ENCODE results near the gene CACUL1. TPM values are rescaled to one million over a fixed set of nuclear protein-coding genes. Genes with fewer than 3 reads are reported as not detected.
"Not testable (repeated sequence)": the region's sequence is repeated elsewhere in the genome, so short reads cannot be mapped to it uniquely, and the experiment has no call there.

Gene CACUL1
- total and polyA plus RNA-seq, 2 of the 13 experiments (the other 11 are each of a cell fraction or from before 2014, with no cell fraction given), result 14.2 to 31.0 TPM

DNA sequence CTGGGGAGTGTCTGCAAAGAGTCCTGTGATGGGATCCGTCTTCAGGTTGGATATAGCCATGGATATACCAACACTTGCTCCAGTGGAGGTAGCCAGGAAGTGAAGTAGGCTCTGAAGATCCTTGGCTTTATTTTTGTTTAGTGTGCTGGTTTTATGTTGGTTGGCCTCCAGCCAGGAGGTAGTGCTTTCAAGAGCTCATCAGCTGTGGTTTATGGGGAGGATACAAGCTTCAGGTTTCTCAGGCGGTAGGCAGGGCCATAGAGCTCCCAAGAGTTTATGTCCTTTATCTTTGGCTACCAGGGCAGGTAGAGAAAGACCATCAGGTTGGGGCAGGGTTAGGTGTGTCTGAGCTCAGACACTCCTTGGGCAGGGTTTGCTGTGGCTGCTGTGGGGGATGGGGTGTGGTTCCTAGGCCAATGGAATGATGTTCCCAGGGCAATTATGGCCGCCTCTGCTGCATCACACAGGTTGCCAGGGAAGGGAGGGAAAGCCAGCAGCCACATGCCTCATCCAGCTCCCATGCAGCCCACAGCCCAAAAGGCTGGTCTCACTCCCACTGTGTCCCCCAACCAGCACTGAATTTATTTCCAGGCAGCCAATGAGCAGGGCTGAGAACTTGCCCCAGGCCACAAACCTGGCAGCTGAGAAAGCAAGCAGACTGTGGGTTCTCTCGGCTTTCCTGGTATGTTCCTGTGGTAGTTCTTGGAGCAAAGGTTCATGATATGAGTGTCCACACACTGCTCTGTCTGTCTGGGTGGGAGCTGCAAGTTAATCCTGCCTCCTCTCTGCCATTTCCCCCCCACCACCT lies 92.3 kb downstream of the CACUL1 start:
- no peak overlapping the region for H3K9ac ChIP-seq (ENCODE audit: insufficient read depth, low read depth, low read length)
- no peak overlapping the region for H3K4me3 ChIP-seq (replicated peaks in 1 of 3; ENCODE audit: insufficient read depth in 1 of 3, low read depth in 2 of 3, low read length in 3 of 3)
- in situ Hi-C loops (cut with HindIII; ENCODE audit: extremely low pct_ligation_motif_present, low pct_unique_long_range_greater_than_20kb) (no loop called here), intact Hi-C loops (cut with micrococcal nuclease; ENCODE audit: unreplicated experiment) (no loop called here)
- no peaks in the 10 kb centered on the region for H3K36me3 ChIP-seq (replicated peaks in 1 of 2; ENCODE audit: control insufficient read depth in 1 of 2, insufficient read depth in 2 of 2, low read length in 2 of 2)
- no peak overlapping the region for H3K4me2 ChIP-seq (ENCODE audit: low read depth, low read length)
- H3K79me2 ChIP-seq (ENCODE audit: insufficient read depth, low read length), result no peaks in the 10 kb centered on the region
- no peak for ATAC-seq
- no peak for DNase-seq (ENCODE audit: low spot score)
- H2AFZ ChIP-seq (ENCODE audit: low read length), result no peak overlapping the region
- CTCF ChIA-PET (ENCODE audit: low intra/inter-chr PET ratio, low total read pairs), result no interaction called here
- no peaks in the 10 kb centered on the region for H3K9me3 ChIP-seq (ENCODE audit: low read length)
- H3K27me3 ChIP-seq (ENCODE audit: control insufficient read depth in 1 of 2, insufficient read depth in 2 of 2, low read length in 2 of 2), result no peaks in the 10 kb centered on the region; a peak in 3 of 5 replicates
- H3K27ac ChIP-seq (ENCODE audit: extremely low read length, insufficient read depth, low read length), result no peak overlapping the region
- TF ChIP-seq, protein P1, sequence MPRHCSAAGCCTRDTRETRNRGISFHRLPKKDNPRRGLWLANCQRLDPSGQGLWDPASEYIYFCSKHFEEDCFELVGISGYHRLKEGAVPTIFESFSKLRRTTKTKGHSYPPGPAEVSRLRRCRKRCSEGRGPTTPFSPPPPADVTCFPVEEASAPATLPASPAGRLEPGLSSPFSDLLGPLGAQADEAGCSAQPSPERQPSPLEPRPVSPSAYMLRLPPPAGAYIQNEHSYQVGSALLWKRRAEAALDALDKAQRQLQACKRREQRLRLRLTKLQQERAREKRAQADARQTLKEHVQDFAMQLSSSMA (CRISPR knock-in tag; IDR thresholded peaks at IDR 0.05), result no peak
- no peak for FAIRE-seq
- H3K4me1 ChIP-seq (ENCODE audit: insufficient read depth, low read length), result peaks cover 7% of the 10 kb centered on the region
- H4K20me1 ChIP-seq (ENCODE audit: insufficient read depth, low read length), result no peaks in the 10 kb centered on the region
- 18% methylated on average over 2 of the region's 4 CpGs for whole genome bisulfite sequencing (ENCODE audit: low lambda C conversion rate)
- POLR2A ChIA-PET, result no interaction called here
- BruUV-seq (replicated peaks), result no TSS peak

DNA sequence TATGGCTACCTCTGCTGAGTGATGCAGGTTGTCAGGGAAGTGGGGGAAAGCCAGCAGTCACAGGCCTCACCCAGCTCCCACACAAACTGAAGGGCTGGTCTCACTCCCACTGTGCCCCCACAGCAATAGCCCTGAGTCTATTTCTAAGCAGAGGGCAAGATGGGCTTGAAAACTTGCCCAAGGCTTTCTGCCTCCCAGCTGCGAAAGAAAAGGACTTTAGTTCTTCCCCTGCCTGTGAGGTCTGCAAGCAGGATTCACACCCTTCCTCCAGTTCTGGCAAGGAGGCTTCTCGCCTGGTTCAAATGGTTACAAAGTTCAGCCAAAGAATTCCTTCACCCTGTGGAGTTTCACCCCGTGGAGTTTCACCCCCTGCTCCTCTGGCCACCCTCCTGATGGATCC lies 96.0 kb downstream of the CACUL1 start:
- DNase-seq (ENCODE audit: low spot score), result no peak

DNA sequence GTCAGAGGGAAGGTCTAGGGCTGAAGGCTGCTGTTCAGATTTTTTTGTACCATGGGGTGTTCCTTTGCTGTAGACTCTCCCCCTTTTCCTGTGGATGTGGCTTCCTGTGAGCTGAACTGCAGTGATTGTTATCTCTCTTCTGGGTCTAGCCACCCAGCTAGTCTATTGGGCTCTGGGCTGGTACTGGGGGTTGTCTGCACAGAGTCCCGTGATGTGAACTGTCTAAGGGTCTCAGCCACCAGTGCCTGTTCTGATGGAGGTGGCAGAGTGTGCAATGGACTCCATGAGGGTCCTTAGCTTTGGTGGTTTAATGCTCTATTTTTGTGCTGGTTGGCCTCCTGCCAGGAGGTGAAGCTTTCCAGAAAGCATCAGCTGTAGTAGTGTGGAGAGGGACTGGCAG lies 96.6 kb downstream of the CACUL1 start:
- ATAC-seq; H3K4me3 ChIP-seq (replicated peaks in 1 of 3; ENCODE audit: insufficient read depth in 1 of 3, low read depth in 2 of 3, low read length in 3 of 3); H2AFZ ChIP-seq (ENCODE audit: low read length); H3K9ac ChIP-seq (ENCODE audit: insufficient read depth, low read depth, low read length); H3K27me3 ChIP-seq (ENCODE audit: control insufficient read depth in 1 of 2, insufficient read depth in 2 of 2, low read length in 2 of 2); H3K4me2 ChIP-seq (ENCODE audit: low read depth, low read length); POLR2A ChIA-PET; intact Hi-C loops (cut with micrococcal nuclease; ENCODE audit: unreplicated experiment); H3K27ac ChIP-seq (ENCODE audit: extremely low read length, insufficient read depth, low read length); DNase-seq (ENCODE audit: low spot score); CTCF ChIA-PET (ENCODE audit: low intra/inter-chr PET ratio, low total read pairs); H3K4me1 ChIP-seq (ENCODE audit: insufficient read depth, low read length); H3K79me2 ChIP-seq (ENCODE audit: insufficient read depth, low read length); FAIRE-seq; H4K20me1 ChIP-seq (ENCODE audit: insufficient read depth, low read length); H3K9me3 ChIP-seq (ENCODE audit: low read length); H3K36me3 ChIP-seq (replicated peaks in 1 of 2; ENCODE audit: control insufficient read depth in 1 of 2, insufficient read depth in 2 of 2, low read length in 2 of 2); in situ Hi-C loops (cut with HindIII; ENCODE audit: extremely low pct_ligation_motif_present, low pct_unique_long_range_greater_than_20kb); BruUV-seq (replicated peaks): not testable (repeated sequence)
- no CpG with 5 or more reads among the region's 1 CpG for WGBS (ENCODE audit: low lambda C conversion rate)

More for the DNA sequence above, 96.0 kb downstream of the CACUL1 start:
- POLR2A ChIA-PET, result no interaction called here
- ATAC-seq, result no peak
- no peak overlapping the region for H3K4me3 ChIP-seq (replicated peaks in 1 of 3; ENCODE audit: insufficient read depth in 1 of 3, low read depth in 2 of 3, low read length in 3 of 3)
- FAIRE-seq, result no peak
- WGBS (ENCODE audit: low lambda C conversion rate), result 13% methylated on average over 3 of the region's 3 CpGs
- H3K9me3 ChIP-seq (ENCODE audit: low read length), result no peaks in the 10 kb centered on the region
- H3K79me2 ChIP-seq (ENCODE audit: insufficient read depth, low read length), result no peaks in the 10 kb centered on the region
- in situ Hi-C loops (cut with HindIII; ENCODE audit: extremely low pct_ligation_motif_present, low pct_unique_long_range_greater_than_20kb) (no loop called here), intact Hi-C loops (cut with micrococcal nuclease; ENCODE audit: unreplicated experiment) (no loop called here)
- no peaks in the 10 kb centered on the region for H3K36me3 ChIP-seq (replicated peaks in 1 of 2; ENCODE audit: control insufficient read depth in 1 of 2, insufficient read depth in 2 of 2, low read length in 2 of 2)
- no TSS peak for BruUV-seq (replicated peaks)
- H3K4me2 ChIP-seq (ENCODE audit: low read depth, low read length), result no peak overlapping the region
- H4K20me1 ChIP-seq (ENCODE audit: insufficient read depth, low read length), result no peaks in the 10 kb centered on the region
- CTCF ChIA-PET (ENCODE audit: low intra/inter-chr PET ratio, low total read pairs), result no interaction called here
- H3K4me1 ChIP-seq (ENCODE audit: insufficient read depth, low read length), result no peaks in the 10 kb centered on the region
- no peak overlapping the region for H2AFZ ChIP-seq (ENCODE audit: low read length)
- H3K27ac ChIP-seq (ENCODE audit: extremely low read length, insufficient read depth, low read length), result no peak overlapping the region
- H3K9ac ChIP-seq (ENCODE audit: insufficient read depth, low read depth, low read length), result no peak overlapping the region
- no peaks in the 10 kb centered on the region; a peak in 3 of 5 replicates for H3K27me3 ChIP-seq (ENCODE audit: control insufficient read depth in 1 of 2, insufficient read depth in 2 of 2, low read length in 2 of 2)
- no peak for TF ChIP-seq HMG20B (CRISPR knock-in tag; conservative IDR thresholded peaks at IDR 0.05)

DNA sequence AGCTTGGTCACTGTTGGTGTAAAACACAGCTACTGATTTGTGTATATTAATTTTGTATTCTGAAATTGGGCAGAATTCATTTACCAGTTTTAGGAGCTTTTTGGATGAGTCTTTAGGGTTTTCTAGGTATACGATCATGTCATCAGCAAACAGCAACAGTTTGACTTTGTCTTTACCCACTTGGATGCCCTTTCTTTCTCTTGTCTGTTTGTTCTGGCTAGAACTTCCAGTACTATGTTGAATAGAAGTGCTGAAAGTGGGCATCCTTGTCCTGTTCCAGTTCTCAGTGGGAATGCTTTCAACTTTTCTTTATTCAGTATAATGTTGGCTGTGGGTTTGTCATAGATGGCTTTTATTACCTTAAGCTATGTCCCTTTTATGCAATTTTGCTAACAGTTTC lies 109.5 kb downstream of the CACUL1 start:
- H3K9me3 ChIP-seq (ENCODE audit: low read length); H4K20me1 ChIP-seq (ENCODE audit: insufficient read depth, low read length); intact Hi-C loops (cut with micrococcal nuclease; ENCODE audit: unreplicated experiment); H3K27ac ChIP-seq (ENCODE audit: extremely low read length, insufficient read depth, low read length); H2AFZ ChIP-seq (ENCODE audit: low read length); H3K9ac ChIP-seq (ENCODE audit: insufficient read depth, low read depth, low read length); H3K79me2 ChIP-seq (ENCODE audit: insufficient read depth, low read length); H3K4me3 ChIP-seq (replicated peaks in 1 of 3; ENCODE audit: insufficient read depth in 1 of 3, low read depth in 2 of 3, low read length in 3 of 3); FAIRE-seq; BruUV-seq (replicated peaks); H3K4me1 ChIP-seq (ENCODE audit: insufficient read depth, low read length); H3K4me2 ChIP-seq (ENCODE audit: low read depth, low read length); H3K36me3 ChIP-seq (replicated peaks in 1 of 2; ENCODE audit: control insufficient read depth in 1 of 2, insufficient read depth in 2 of 2, low read length in 2 of 2); ATAC-seq; in situ Hi-C loops (cut with HindIII; ENCODE audit: extremely low pct_ligation_motif_present, low pct_unique_long_range_greater_than_20kb); CTCF ChIA-PET (ENCODE audit: low intra/inter-chr PET ratio, low total read pairs); DNase-seq (ENCODE audit: low spot score); POLR2A ChIA-PET: not testable (repeated sequence)
- WGBS (ENCODE audit: low lambda C conversion rate), result 3% methylated on average over 1 of the region's 1 CpG
- H3K27me3 ChIP-seq (ENCODE audit: control insufficient read depth in 1 of 2, insufficient read depth in 2 of 2, low read length in 2 of 2), result peaks cover 0 to 11% of the 10 kb centered on the region in 2 experiments; a peak in 3 of 5 replicates

Measured in HepG2 (cell line).